HG03135 (cell line): Measurements from ENCODE around the gene UBLCP1.

Experiments
- ATAC-seq: cut with Tn5 transposase; IDR thresholded peaks from one replicate; pipeline ENCODE4 v1.9.1; 2021; ENCODE audit warnings: mild to moderate bottlenecking, moderate library complexity; ENCODE audit not compliant: unreplicated experiment

Gene UBLCP1

DNA sequence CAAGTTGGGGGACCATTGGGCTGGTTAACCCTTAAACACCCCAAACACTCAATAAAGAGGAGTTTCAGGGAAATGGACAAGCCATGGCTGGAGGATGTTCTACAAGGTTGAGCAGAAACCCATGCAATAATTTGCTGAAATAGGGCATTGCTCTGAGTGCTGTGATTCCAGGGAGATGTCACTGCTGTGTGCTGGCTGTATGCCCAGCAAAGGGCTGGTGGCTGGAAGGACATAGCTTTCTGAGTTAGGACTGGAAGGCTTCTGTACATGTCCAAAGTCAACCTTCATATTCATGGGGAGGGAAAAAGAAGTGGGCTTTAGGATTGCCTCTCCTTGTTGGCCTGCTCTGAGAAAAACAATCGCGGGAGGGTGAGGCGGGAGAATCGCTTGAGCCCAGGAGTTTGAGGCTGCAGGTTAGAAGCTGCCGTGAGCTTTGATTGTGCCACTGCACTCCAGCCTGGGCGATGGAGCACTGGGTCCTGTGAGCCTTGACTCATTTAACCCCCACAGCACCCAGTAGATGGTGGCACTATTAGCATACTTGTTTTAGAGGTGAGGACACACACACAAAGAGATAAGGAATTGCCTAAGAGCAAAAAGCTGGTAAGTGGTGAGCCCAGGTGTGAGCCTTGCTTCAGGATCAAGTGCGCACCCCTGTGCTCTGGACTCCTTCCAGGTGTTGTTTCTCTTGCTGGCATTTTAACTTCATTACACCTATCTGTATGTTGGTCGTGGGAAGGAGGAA, 46.8 kb downstream of the UBLCP1 start:
- no peak for ATAC-seq

DNA sequence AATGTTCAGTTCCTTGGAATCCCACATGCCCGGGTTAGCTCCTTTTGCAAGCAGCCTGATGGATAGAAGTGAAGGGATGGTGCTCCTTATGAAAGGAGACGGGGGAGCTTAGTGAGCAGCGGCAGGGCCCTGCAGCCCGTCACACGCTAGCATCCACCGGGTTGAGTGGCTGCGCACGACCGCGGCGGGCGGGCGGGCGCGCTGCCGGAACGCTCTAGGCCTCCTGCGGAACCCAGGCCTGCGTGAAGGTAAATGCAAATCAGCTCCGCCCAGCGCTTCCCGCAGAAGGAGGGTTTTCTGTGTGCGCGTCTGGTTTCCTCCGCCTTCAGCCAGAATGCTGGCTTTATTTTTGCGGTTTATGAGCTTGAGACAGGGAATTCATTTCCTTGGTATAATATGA, 47.4 kb downstream of the UBLCP1 start:
- no peak for ATAC-seq

GRCh38 chr5:159311063-159311462, 48.0 kb downstream of the UBLCP1 start:
- no peak for ATAC-seq

- no peak for ATAC-seq
Observed at GRCh38 chr5:159313197-159313596, 50.1 kb downstream of the UBLCP1 start.

DNA sequence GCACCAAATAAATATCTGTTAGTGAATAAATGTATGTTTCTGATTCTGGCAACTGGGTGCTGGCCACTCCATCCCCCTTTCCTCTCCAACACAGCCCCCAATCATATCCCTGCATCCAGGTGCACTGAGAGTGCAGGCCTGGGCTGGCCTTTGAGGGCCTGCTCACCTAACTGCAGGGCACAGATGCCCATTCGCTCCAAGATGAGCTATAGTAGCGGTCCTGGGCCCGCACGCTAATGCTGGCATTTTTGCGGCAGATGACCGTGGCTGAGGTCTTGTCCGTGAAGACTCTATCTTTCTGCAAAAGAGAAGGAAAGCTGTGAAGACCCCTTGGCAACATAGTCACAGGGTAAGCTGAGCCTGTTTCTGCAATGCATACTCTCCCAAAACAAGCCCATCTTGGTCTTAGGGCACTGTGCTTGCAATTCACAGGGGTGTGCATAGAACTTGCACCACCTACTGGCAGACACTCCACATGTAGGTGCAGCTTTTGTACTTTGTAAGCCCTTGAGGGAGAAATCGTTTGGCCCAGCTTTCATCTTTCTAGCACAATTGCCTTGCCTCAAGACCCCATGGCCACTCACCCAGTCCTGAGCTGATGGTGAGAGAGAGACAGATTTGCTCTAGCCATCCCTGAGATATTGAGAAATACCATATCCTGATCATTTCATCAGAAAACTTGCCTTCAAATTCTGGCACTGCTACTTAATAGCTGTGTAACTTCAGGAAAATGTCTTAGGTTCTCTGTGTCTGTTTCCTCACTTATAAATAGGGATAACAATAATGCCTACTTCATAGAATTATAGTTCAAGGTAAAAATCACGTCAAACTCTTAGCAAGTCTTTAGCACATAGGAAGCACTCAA, 53.7 kb downstream of the UBLCP1 start:
- ATAC-seq, result no peak

GRCh38 chr5:159317849-159318248, 54.8 kb downstream of the UBLCP1 start:
- no peak for ATAC-seq

DNA sequence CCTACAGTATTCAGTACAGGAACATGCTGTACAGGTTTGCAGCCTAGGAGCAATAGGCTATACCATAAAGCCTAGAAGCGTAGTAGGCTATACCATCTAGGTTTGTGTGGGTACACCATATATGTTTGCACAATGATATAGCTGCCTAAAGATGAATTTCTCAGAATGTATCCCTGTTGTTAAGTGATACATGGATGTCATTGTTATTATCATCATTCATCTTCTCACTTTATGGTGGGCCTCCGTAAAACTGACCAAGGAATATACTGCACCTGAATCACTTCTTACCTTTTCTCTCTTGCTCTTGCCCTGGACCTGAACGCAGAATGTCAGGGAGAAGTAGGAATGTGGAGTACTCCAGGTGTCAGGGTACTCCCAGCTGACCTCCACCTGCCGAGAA, 55.4 kb downstream of the UBLCP1 start:
- ATAC-seq, result no peak

- no peak for ATAC-seq
Observed at GRCh38 chr5:159319363-159319762, 56.3 kb downstream of the UBLCP1 start.

DNA sequence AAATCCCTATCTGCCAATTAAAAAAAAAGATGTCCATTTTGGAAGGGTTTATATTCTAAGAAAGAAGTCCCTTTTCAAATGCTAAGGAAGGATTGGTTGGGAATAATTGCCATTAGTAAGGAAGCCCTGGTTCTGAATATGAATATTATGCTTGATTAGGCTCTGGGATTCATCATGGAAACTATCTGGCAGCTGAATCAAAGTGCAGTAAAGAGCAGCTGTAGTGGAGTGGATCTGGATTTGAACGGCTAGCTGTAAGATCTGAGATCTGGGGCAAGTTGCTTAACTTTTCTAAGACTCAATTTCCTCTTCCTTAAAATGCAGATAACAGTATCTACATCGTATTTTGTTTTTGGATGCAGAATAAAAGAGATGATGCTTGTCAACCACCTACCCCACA, 56.7 kb downstream of the UBLCP1 start:
- ATAC-seq, result no peak

- ATAC-seq, result no peak
Observed at GRCh38 chr5:159322180-159322579, 59.1 kb downstream of the UBLCP1 start.

DNA sequence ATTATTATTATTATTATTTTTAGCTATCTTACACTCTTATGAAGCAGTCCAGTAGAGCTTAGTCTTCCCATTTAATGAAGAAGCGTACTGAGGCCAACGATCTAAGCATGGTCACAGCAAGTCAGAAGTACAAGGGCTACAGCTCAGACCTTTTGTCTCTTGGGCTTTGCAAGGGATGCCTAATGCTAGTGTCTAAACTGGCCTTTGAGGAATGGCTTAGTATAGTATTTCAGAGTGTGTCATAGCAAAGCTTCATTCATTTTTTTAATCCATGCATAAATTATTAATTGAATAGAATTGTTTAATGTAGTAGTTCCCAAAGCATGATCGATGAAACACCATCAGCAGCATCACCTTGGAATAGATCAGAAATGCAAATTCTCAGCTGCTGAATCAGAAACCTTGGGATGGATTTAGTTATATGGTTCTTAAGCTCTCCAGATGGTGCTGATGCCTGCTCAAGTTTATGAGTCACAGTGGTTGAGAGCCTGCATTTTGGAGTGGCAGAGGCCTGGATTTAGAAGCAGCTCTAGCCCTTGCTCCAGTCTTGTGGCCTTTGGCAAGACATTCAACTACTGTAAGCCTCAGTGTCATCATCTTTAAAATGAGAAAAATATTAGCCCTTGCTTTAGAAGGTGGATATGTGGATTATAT, 61.1 kb downstream of the UBLCP1 start:
- no peak for ATAC-seq

DNA sequence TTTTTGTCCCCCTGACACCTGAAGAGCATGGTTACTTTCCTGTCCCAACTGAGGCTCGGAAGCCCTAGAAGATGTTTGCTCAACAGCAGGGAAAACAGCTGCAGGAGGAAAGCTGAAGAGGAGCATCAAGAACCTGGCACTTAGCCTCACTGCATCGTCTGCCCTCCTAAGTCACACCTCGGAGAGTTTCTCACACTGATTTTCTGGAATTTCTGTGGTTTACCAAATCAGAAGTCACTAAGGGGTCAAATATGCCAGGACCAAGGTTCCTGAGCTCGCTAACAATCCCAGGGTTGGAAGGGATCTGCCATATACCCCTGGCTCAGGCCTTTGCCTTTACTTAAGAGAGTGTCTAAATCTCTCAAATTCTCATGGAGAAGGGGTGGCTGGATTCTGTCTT, 61.9 kb downstream of the UBLCP1 start:
- no peak for ATAC-seq

DNA sequence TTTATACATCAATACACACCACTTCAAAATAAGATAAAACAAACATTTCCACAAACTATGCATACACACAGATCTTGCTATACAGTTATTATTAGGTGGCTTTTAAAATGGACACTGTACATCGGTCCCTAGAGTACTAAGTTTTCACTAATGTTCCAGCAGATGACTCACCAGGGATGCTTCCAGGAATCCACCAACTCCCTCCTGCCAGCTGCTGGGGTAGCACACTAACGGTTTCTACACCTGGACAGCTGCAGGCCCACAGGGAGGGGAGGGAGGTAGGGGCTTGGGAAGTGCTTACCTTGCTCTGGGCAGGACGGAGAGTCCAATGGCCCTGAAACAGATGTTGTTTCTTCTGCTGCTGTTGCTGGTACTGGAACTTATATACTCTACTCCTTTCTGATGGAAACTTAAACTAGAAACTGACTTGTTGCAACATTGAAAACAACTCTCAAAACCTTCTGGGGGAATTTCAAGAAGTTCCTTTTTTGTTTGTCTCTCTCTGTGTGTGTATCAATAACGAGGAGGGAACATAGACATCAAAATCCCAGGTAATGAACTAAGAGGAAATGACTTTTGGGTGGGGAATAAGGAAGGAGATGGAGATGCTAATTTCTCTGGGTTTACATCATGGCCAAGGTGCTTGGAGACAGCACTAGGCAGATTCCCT, 67.2 kb downstream of the UBLCP1 start, which contains the start of gene IL12B:
TSS of gene IL12B (minus strand) at position 357 of the 670 bp plus-strand sequence. CDS start 3,705 bp downstream, outside the sequence.
- no peak for ATAC-seq

- ATAC-seq, result no peak
Observed at GRCh38 chr5:159331093-159331973, 68.2 kb downstream of the UBLCP1 start.

DNA sequence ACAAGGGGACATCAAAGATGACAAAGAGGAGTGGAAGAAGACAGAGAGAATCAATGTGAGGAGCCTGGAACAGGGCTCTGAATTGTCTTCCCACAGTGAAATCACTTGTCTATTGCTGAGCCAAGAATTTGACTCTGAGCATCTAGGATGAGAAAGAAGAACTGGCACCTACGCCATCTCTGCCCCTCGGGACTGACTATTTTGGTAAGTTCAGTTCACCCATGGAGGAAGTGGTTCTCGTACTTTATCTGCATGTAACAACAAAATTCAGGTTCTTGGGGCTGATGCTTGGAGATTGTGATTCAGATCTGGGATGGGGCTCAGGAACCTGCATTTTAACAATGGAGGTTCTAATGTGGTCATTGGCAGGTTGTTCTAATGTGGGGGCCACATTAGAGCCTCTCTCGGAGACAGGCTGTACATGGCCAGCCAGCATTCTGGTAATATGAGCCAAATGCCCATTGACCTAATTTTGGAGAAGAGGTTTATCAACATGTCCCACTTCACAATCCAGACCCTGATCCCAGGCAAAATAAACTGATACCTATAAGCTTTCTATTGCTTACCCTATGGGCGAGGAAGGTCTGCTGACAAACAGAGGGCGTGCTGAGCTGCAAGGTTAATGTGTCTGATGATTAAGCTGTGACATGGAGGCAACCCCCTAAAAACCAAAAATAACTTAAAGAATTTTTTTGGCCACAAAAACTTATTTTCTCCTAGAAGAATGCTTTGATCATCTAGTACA, 69.9 kb downstream of the UBLCP1 start:
- ATAC-seq, result no peak

- no peak for ATAC-seq
Observed at GRCh38 chr5:159333545-159333925, 70.4 kb downstream of the UBLCP1 start.
